K562 (cell line): ENCODE measurements around the gene PRR9. TPM values are rescaled to one million over a fixed set of nuclear protein-coding genes. Genes with fewer than 3 reads are reported as not detected.

Source experiments
- ATAC-seq: fragments of 200-7000 bp; cut with Tn5 transposase; 3 replicates; pipeline ENCODE4 v1.9.1; 2020; ENCODE audit warnings: moderate library complexity
- BruUV-seq: library from RNA; stranded (reverse); fragments of 400-500 nt; replicated peaks from 2 replicates; lab custom pipeline; 2021; lab: Mats Ljungman, UMichigan
- CTCF ChIA-PET: fragments of 300-600 bp; formaldehyde crosslinking; extraction: SDS; loops from one replicate; lab custom pipeline; 2021; ENCODE audit warnings: low intra/inter-chr PET ratio; lab: Yijun Ruan, JAX
- POLR2A ChIA-PET: fragments of 300-600, 350-650 bp; sonication (Branson Sonifier 250); formaldehyde crosslinking; extraction: SDS; loops from one replicate; lab custom pipeline; 2021; ENCODE audit warnings: antibody characterized with exemption, inconsistent platforms; lab: Yijun Ruan, JAX
- DNase-seq, 4 experiments: peaks; one replicate each; pipeline versions ENCODE4 v3.0.0 to v3.0.0-alpha.2; 2011 to 2018; ENCODE audit warnings: low spot score in 3 of 4, mixed read lengths in 3 of 4; ENCODE audit errors: extremely low read depth in 1 of 4
- FAIRE-seq: peaks from 2 replicates; lab custom pipeline; 2011; peaks lifted over from hg19 to GRCh38; lab: Jason Lieb, UNC
- H2AFZ ChIP-seq: 2 replicates; pipeline ENCODE4 v1.6.0; 2011; ENCODE audit warnings: low read depth, low read length, control low read depth, inconsistent platforms
- H3K27ac ChIP-seq: fragments of 200-600 bp; 3 replicates; pipeline ENCODE4 v1.8.0; 2011; ENCODE audit warnings: low read depth, mild to moderate bottlenecking, control low read depth, inconsistent platforms, low read length, moderate library complexity, mixed read lengths; ENCODE audit errors: extremely low read depth
- H3K27me3 ChIP-seq, 2 experiments: fragments of 300-600 bp in 1 of 2; 2 replicates in 1 of 2; 3 replicates in 1 of 2; pipeline versions ENCODE4 v1.6.0 to v1.8.0; 2011; ENCODE audit warnings: inconsistent platforms in 2 of 2, low read length in 2 of 2, mild to moderate bottlenecking in 1 of 2, mixed read lengths in 1 of 2, moderate library complexity in 1 of 2; ENCODE audit not compliant: control insufficient read depth in 2 of 2, insufficient read depth in 2 of 2
- H3K36me3 ChIP-seq: fragments of 300-600 bp; 3 replicates; pipeline ENCODE4 v1.8.0; 2011; ENCODE audit warnings: mild to moderate bottlenecking, low read length, inconsistent platforms; ENCODE audit not compliant: control insufficient read depth, insufficient read depth
- H3K4me1 ChIP-seq, 2 experiments: fragments of 200-600 bp in 1 of 2; replicated peaks in 1 of 2; 2 replicates in 1 of 2; 3 replicates in 1 of 2; pipeline versions ENCODE4 v1.5.1 to v1.8.0; 2011; ENCODE audit warnings: inconsistent platforms in 2 of 2, low read length in 2 of 2, mild to moderate bottlenecking in 1 of 2, mixed read lengths in 1 of 2, moderate library complexity in 1 of 2; ENCODE audit not compliant: control insufficient read depth in 2 of 2, insufficient read depth in 2 of 2
- H3K4me2 ChIP-seq: 2 replicates; pipeline ENCODE4 v1.6.1; 2011; ENCODE audit warnings: low read length, control low read depth, inconsistent platforms, mixed read lengths; ENCODE audit not compliant: insufficient read depth
- H3K4me3 ChIP-seq: fragments of 200-600 bp; sonication (generic), shearing (Covaris generic); 2 replicates; pipeline ENCODE4 v1.5.1; 2016; ENCODE audit warnings: control low read depth, inconsistent platforms
- H3K79me2 ChIP-seq: fragments of 200-600 bp; 3 replicates; pipeline ENCODE4 v1.8.0; 2011; ENCODE audit warnings: low read length, inconsistent platforms; ENCODE audit not compliant: control insufficient read depth, insufficient read depth
- H3K9ac ChIP-seq, 2 experiments: 2 replicates each; pipeline versions ENCODE4 v1.6.0 to v1.6.1; 2011; ENCODE audit warnings: low read depth in 2 of 2, low read length in 2 of 2, control low read depth in 1 of 2, inconsistent platforms in 1 of 2, mild to moderate bottlenecking in 1 of 2, mixed read lengths in 1 of 2; ENCODE audit not compliant: insufficient read depth in 1 of 2
- H3K9me1 ChIP-seq: one replicate; pipeline ENCODE4 v1.6.0; 2011; ENCODE audit warnings: inconsistent platforms, mild to moderate bottlenecking, low read length, moderate library complexity; ENCODE audit not compliant: control insufficient read depth, insufficient read depth
- H3K9me3 ChIP-seq: replicated peaks from 2 replicates; pipeline ENCODE4 v1.5.1; 2011; ENCODE audit warnings: low read depth, low read length, inconsistent platforms; ENCODE audit not compliant: control insufficient read depth, insufficient read depth
- H4K20me1 ChIP-seq: replicated peaks from 2 replicates; pipeline ENCODE4 v1.6.1; 2011; ENCODE audit warnings: low read length, inconsistent platforms, mixed read lengths; ENCODE audit not compliant: control insufficient read depth, insufficient read depth
- ARID3B ChIP-seq: fragments of 250-450 bp; sonication (Bioruptor Pico); IDR thresholded peaks from 2 replicates; pipeline ENCODE4 v1.4.0; 2020; ENCODE audit warnings: borderline replicate concordance
- CBX3 ChIP-seq, 2 experiments: IDR thresholded peaks; 1 replicate in 1 of 2; 2 replicates in 1 of 2; pipeline ENCODE4 v1.6.1; 2012; ENCODE audit warnings: inconsistent platforms in 2 of 2, low read length in 2 of 2, borderline replicate concordance in 1 of 2, control low read depth in 1 of 2
- ESRRB ChIP-seq: fragments of 250-450 bp; sonication (Bioruptor Pico); IDR thresholded peaks from 2 replicates; pipeline ENCODE4 v1.5.0; 2020; ENCODE audit warnings: mild to moderate bottlenecking, moderate library complexity, borderline replicate concordance
- HIVEP1 ChIP-seq: fragments of 250-450 bp; sonication (Bioruptor Pico); IDR thresholded peaks from 2 replicates; pipeline ENCODE4 v1.4.0; 2020; ENCODE audit warnings: mild to moderate bottlenecking
- HNRNPK ChIP-seq: fragments of 200-400 bp; formaldehyde crosslinking; IDR thresholded peaks from one replicate; pipeline ENCODE4 v1.6.1; 2018; ENCODE audit warnings: mild to moderate bottlenecking, low read depth, low read length; ENCODE audit not compliant: poor library complexity, severe bottlenecking
- NR0B1 ChIP-seq: fragments of 450-650 bp; IDR thresholded peaks from one replicate; pipeline ENCODE4 v1.6.1; 2018; ENCODE audit warnings: mild to moderate bottlenecking, moderate library complexity; ENCODE audit not compliant: partially characterized antibody
- PHF20 ChIP-seq: fragments of 450-650 bp; IDR thresholded peaks from 2 replicates; pipeline ENCODE4 v1.6.1; 2018; ENCODE audit not compliant: partially characterized antibody
- POU5F1 ChIP-seq: fragments of 150-350 bp; IDR thresholded peaks from 2 replicates; pipeline ENCODE4 v1.6.1; 2014; ENCODE audit warnings: borderline replicate concordance, low read length, low read depth, mild to moderate bottlenecking; ENCODE audit not compliant: partially characterized antibody
- RBM22 ChIP-seq: fragments of 200-400 bp; formaldehyde crosslinking; IDR thresholded peaks from 2 replicates; pipeline ENCODE4 v1.6.1; 2018; ENCODE audit warnings: low read length, low read depth; ENCODE audit not compliant: poor library complexity, severe bottlenecking
- RBM25 ChIP-seq: fragments of 200-400 bp; formaldehyde crosslinking; IDR thresholded peaks from 2 replicates; pipeline ENCODE4 v1.6.1; 2018; ENCODE audit warnings: low read length, low read depth, moderate library complexity; ENCODE audit not compliant: severe bottlenecking
- SMARCC2 ChIP-seq: fragments of 450-650 bp; IDR thresholded peaks from 2 replicates; pipeline ENCODE4 v1.6.1; 2017; ENCODE audit warnings: antibody characterized with exemption, moderate library complexity, mild to moderate bottlenecking, low read depth
- THAP7 ChIP-seq: fragments of 250-450 bp; sonication (Bioruptor Pico); IDR thresholded peaks from 2 replicates; pipeline ENCODE4 v1.5.0; 2021
- ZBTB34 ChIP-seq: fragments of 250-450 bp; sonication (Bioruptor Pico); IDR thresholded peaks from 2 replicates; pipeline ENCODE4 v1.8.0; 2021; ENCODE audit warnings: mild to moderate bottlenecking, moderate library complexity
- WGBS: fragments of 100-300 bp; shearing (Covaris generic); methylation state at CpG from one replicate; pipeline ENCODE4 v1.1.6; 2016; ENCODE audit warnings: low coverage, mixed read lengths; ENCODE audit not compliant: insufficient coverage; ENCODE audit errors: missing lambda C conversion rate; 5-methylcytosine and 5-hydroxymethylcytosine counted together
- in situ Hi-C: fragments of 300-500 bp; cut with MboI; formaldehyde crosslinking; loops from 4 replicates; pipeline ENCODE4 v1.15.0; 2018; ENCODE audit warnings: inconsistent platforms, mixed read lengths
- intact Hi-C: fragments of 100-400 bp; cut with micrococcal nuclease; formaldehyde crosslinking; loops from 2 replicates; pipeline ENCODE4 v1.14.2; 2022
- polyA plus RNA-seq, 8 experiments: library from polyadenylated mRNA; depleted of rRNA in 4 of 8; stranded (reverse) in 5 of 8; unstranded in 3 of 8; fragments of >200 nt; fragmentation: Nextera tagmentation in 2 of 8; fragmentation: Illumina TruSeq in 1 of 8; extraction: Ambion mirVana in 2 of 8; extraction: Trizol in 1 of 8; gene quantifications; 2 replicates each; pipeline versions ENCODE4 v1.2.1 to v1.2.3, GENCODE V29; 2011 to 2014; ENCODE audit warnings: inconsistent platforms in 1 of 8, missing spikeins in 1 of 8
- total RNA-seq, 7 experiments: library from RNA; depleted of rRNA in 6 of 7; stranded (reverse); fragments of >200 nt in 6 of 7; fragmentation: Illumina TruSeq in 2 of 7; extraction: Trizol in 2 of 7; gene quantifications; 2 replicates each; pipeline versions ENCODE4 v1.2.1 to v1.2.3, GENCODE V29; 2011 to 2021; ENCODE audit warnings: low replicate concordance in 1 of 7

PRR9 gene
- total and polyA plus RNA-seq, 9 of the 15 experiments (the other 6 are each of a cell fraction or from before 2014, with no cell fraction given) = 0.14 to 1.4 (median 0.24) TPM; not detected in 1

- H3K27ac ChIP-seq = no peak overlapping the region
- no peaks in the 10 kb centered on the region for H3K79me2 ChIP-seq
- 6% methylated on average over 1 of the region's 1 CpG for WGBS
- in situ Hi-C loops (no loop called here), intact Hi-C loops (no loop called here)
- ATAC-seq = no peak
- POLR2A ChIA-PET = no interaction called here
- no peak for FAIRE-seq
- H3K4me1 ChIP-seq = no peaks in the 10 kb centered on the region
- no peak overlapping the region for H3K4me2 ChIP-seq
- no peaks in the 10 kb centered on the region for H3K36me3 ChIP-seq
- H3K9ac ChIP-seq = no peak overlapping the region
- H3K9me1 ChIP-seq = no peaks in the 10 kb centered on the region
- CTCF ChIA-PET = no interaction called here
- peaks cover 2 to 5% of the 10 kb centered on the region in 2 experiments; a peak in 3 of 5 replicates for H3K27me3 ChIP-seq
- no peaks in the 10 kb centered on the region for H4K20me1 ChIP-seq
- no peak overlapping the region for H2AFZ ChIP-seq
- no TSS peak for BruUV-seq
- TF ChIP-seq CBX3 (IDR thresholded peaks at IDR 0.05; ENCODE audit: borderline replicate concordance in 1 of 2, low read length in 2 of 2) = no peak
- no peak for TF ChIP-seq HIVEP1 (CRISPR knock-in tag)
- TF ChIP-seq POU5F1 = no peak
- no peak for TF ChIP-seq RBM22
- TF ChIP-seq NR0B1 = no peak
- no peak for TF ChIP-seq ARID3B
- no peak for TF ChIP-seq ESRRB (CRISPR knock-in tag)
- TF ChIP-seq THAP7 = no peak
- TF ChIP-seq ZBTB34 (CRISPR knock-in tag) = no peak
- no peak for TF ChIP-seq PHF20
- TF ChIP-seq RBM25 = no peak
- no peak for TF ChIP-seq HNRNPK
- no peak for TF ChIP-seq SMARCC2
- no peak for DNase-seq
- no peaks in the 10 kb centered on the region for H3K9me3 ChIP-seq
- H3K4me3 ChIP-seq = no peak overlapping the region
These were observed 32.8 kb downstream of the PRR9 start for GRCh38 chr1:153250166-153250565.
